Measurements from ENCODE around the gene IRAG1.

Gene IRAG1

GRCh38 chr11:10655943-10656576 is 37.5 kb downstream of the IRAG1 start:
- Histone ChIP-seq H2AFZ (ENCODE audit: low read length, unreplicated experiment) (peak overlapping the region; percentile 62), H3K36me3 (ENCODE audit: insufficient read depth, low read length) (no peaks in the 10 kb centered on the region), H3K79me2 (ENCODE audit: control insufficient read depth, insufficient read depth, low read length, unreplicated experiment) (no peaks in the 10 kb centered on the region), H3K27me3 (ENCODE audit: insufficient read depth, low read length) (no peaks in the 10 kb centered on the region), H3K4me3 (ENCODE audit: low read depth, low read length) (no peak overlapping the region), H3K4me1 (ENCODE audit: control insufficient read depth, insufficient read depth, low read length, unreplicated experiment) (peaks cover 59% of the 10 kb centered on the region), H3K27ac (ENCODE audit: low read depth, low read length) (peak overlapping the region; percentile 30; the same call in 1 of the 2 replicates)

- H2AFZ ChIP-seq (ENCODE audit: low read length, unreplicated experiment), result peak overlapping the region; percentile 62
- H3K36me3 ChIP-seq (ENCODE audit: insufficient read depth, low read length), result no peaks in the 10 kb centered on the region
- H3K4me1 ChIP-seq (ENCODE audit: control insufficient read depth, insufficient read depth, low read length, unreplicated experiment), result peaks cover 51% of the 10 kb centered on the region
- H3K27me3 ChIP-seq (ENCODE audit: insufficient read depth, low read length), result no peaks in the 10 kb centered on the region
- no peak overlapping the region for H3K4me3 ChIP-seq (ENCODE audit: low read depth, low read length)
- H3K79me2 ChIP-seq (ENCODE audit: control insufficient read depth, insufficient read depth, low read length, unreplicated experiment), result no peaks in the 10 kb centered on the region
- peak overlapping the region; percentile 30 for H3K27ac ChIP-seq (ENCODE audit: low read depth, low read length)
Observed at GRCh38 chr11:10655227-10655626, 38.3 kb downstream of the IRAG1 start.

GRCh38 chr11:10654811-10655150 is 38.8 kb downstream of the IRAG1 start:
- Histone ChIP-seq H3K27ac (ENCODE audit: low read depth, low read length) (peak overlapping the region; percentile 30), H3K27me3 (ENCODE audit: insufficient read depth, low read length) (no peaks in the 10 kb centered on the region), H3K36me3 (ENCODE audit: insufficient read depth, low read length) (no peaks in the 10 kb centered on the region), H3K79me2 (ENCODE audit: control insufficient read depth, insufficient read depth, low read length, unreplicated experiment) (no peaks in the 10 kb centered on the region), H3K4me1 (ENCODE audit: control insufficient read depth, insufficient read depth, low read length, unreplicated experiment) (peaks cover 46% of the 10 kb centered on the region), H2AFZ (ENCODE audit: low read length, unreplicated experiment) (peak overlapping the region; percentile 62), H3K4me3 (ENCODE audit: low read depth, low read length) (no peak overlapping the region)

- H3K4me3 ChIP-seq (ENCODE audit: low read depth, low read length), result no peak overlapping the region
- no peaks in the 10 kb centered on the region for H3K79me2 ChIP-seq (ENCODE audit: control insufficient read depth, insufficient read depth, low read length, unreplicated experiment)
- H3K4me1 ChIP-seq (ENCODE audit: control insufficient read depth, insufficient read depth, low read length, unreplicated experiment), result peaks cover 41% of the 10 kb centered on the region
- no peak overlapping the region for H3K27ac ChIP-seq (ENCODE audit: low read depth, low read length)
- H3K36me3 ChIP-seq (ENCODE audit: insufficient read depth, low read length), result no peaks in the 10 kb centered on the region
- peak overlapping the region; percentile 71 for H2AFZ ChIP-seq (ENCODE audit: low read length, unreplicated experiment)
- H3K27me3 ChIP-seq (ENCODE audit: insufficient read depth, low read length), result no peaks in the 10 kb centered on the region
Observed at GRCh38 chr11:10653946-10654810, 39.4 kb downstream of the IRAG1 start.

GRCh38 chr11:10653261-10653660 is 40.3 kb downstream of the IRAG1 start:
- Histone ChIP-seq H3K27me3 (ENCODE audit: insufficient read depth, low read length) (no peaks in the 10 kb centered on the region), H3K4me3 (ENCODE audit: low read depth, low read length) (no peak overlapping the region), H3K79me2 (ENCODE audit: control insufficient read depth, insufficient read depth, low read length, unreplicated experiment) (no peaks in the 10 kb centered on the region), H3K36me3 (ENCODE audit: insufficient read depth, low read length) (no peaks in the 10 kb centered on the region), H3K27ac (ENCODE audit: low read depth, low read length) (no peak overlapping the region), H2AFZ (ENCODE audit: low read length, unreplicated experiment) (no peak overlapping the region), H3K4me1 (ENCODE audit: control insufficient read depth, insufficient read depth, low read length, unreplicated experiment) (peaks cover 32% of the 10 kb centered on the region)

- Histone ChIP-seq H3K4me3 (ENCODE audit: low read depth, low read length) (no peak overlapping the region), H2AFZ (ENCODE audit: low read length, unreplicated experiment) (no peak overlapping the region), H3K36me3 (ENCODE audit: insufficient read depth, low read length) (no peaks in the 10 kb centered on the region), H3K79me2 (ENCODE audit: control insufficient read depth, insufficient read depth, low read length, unreplicated experiment) (no peaks in the 10 kb centered on the region), H3K27me3 (ENCODE audit: insufficient read depth, low read length) (no peaks in the 10 kb centered on the region), H3K4me1 (ENCODE audit: control insufficient read depth, insufficient read depth, low read length, unreplicated experiment) (peaks cover 24% of the 10 kb centered on the region), H3K27ac (ENCODE audit: low read depth, low read length) (no peak overlapping the region)
Observed at GRCh38 chr11:10651656-10652361, 41.7 kb downstream of the IRAG1 start.

GRCh38 chr11:10650630-10651029 is 42.9 kb downstream of the IRAG1 start:
- H3K79me2 ChIP-seq (ENCODE audit: control insufficient read depth, insufficient read depth, low read length, unreplicated experiment), result no peaks in the 10 kb centered on the region
- H3K27me3 ChIP-seq (ENCODE audit: insufficient read depth, low read length), result no peaks in the 10 kb centered on the region
- no peak overlapping the region for H3K27ac ChIP-seq (ENCODE audit: low read depth, low read length)
- H2AFZ ChIP-seq (ENCODE audit: low read length, unreplicated experiment), result no peak overlapping the region
- no peak overlapping the region for H3K4me3 ChIP-seq (ENCODE audit: low read depth, low read length)
- H3K4me1 ChIP-seq (ENCODE audit: control insufficient read depth, insufficient read depth, low read length, unreplicated experiment), result peaks cover 18% of the 10 kb centered on the region
- no peaks in the 10 kb centered on the region for H3K36me3 ChIP-seq (ENCODE audit: insufficient read depth, low read length)

GRCh38 chr11:10650166-10650565 is 43.4 kb downstream of the IRAG1 start:
- peaks cover 13% of the 10 kb centered on the region for H3K4me1 ChIP-seq (ENCODE audit: control insufficient read depth, insufficient read depth, low read length, unreplicated experiment)
- H3K36me3 ChIP-seq (ENCODE audit: insufficient read depth, low read length), result no peaks in the 10 kb centered on the region
- H3K27ac ChIP-seq (ENCODE audit: low read depth, low read length), result no peak overlapping the region
- H2AFZ ChIP-seq (ENCODE audit: low read length, unreplicated experiment), result no peak overlapping the region
- H3K4me3 ChIP-seq (ENCODE audit: low read depth, low read length), result no peak overlapping the region
- no peaks in the 10 kb centered on the region for H3K27me3 ChIP-seq (ENCODE audit: insufficient read depth, low read length)
- H3K79me2 ChIP-seq (ENCODE audit: control insufficient read depth, insufficient read depth, low read length, unreplicated experiment), result no peaks in the 10 kb centered on the region

GRCh38 chr11:10648871-10649270 is 44.7 kb downstream of the IRAG1 start:
- Histone ChIP-seq H3K27ac (ENCODE audit: low read depth, low read length) (no peak overlapping the region), H3K4me3 (ENCODE audit: low read depth, low read length) (no peak overlapping the region), H3K79me2 (ENCODE audit: control insufficient read depth, insufficient read depth, low read length, unreplicated experiment) (no peaks in the 10 kb centered on the region), H2AFZ (ENCODE audit: low read length, unreplicated experiment) (no peak overlapping the region), H3K27me3 (ENCODE audit: insufficient read depth, low read length) (no peaks in the 10 kb centered on the region), H3K4me1 (ENCODE audit: control insufficient read depth, insufficient read depth, low read length, unreplicated experiment) (peaks cover 6% of the 10 kb centered on the region), H3K36me3 (ENCODE audit: insufficient read depth, low read length) (no peaks in the 10 kb centered on the region)

- H3K36me3 ChIP-seq (ENCODE audit: insufficient read depth, low read length), result no peaks in the 10 kb centered on the region
- H3K79me2 ChIP-seq (ENCODE audit: control insufficient read depth, insufficient read depth, low read length, unreplicated experiment), result no peaks in the 10 kb centered on the region
- no peak overlapping the region for H3K27ac ChIP-seq (ENCODE audit: low read depth, low read length)
- no peak overlapping the region for H3K4me3 ChIP-seq (ENCODE audit: low read depth, low read length)
- H2AFZ ChIP-seq (ENCODE audit: low read length, unreplicated experiment), result no peak overlapping the region
- H3K4me1 ChIP-seq (ENCODE audit: control insufficient read depth, insufficient read depth, low read length, unreplicated experiment), result peaks cover 6% of the 10 kb centered on the region
- no peaks in the 10 kb centered on the region for H3K27me3 ChIP-seq (ENCODE audit: insufficient read depth, low read length)
Observed at GRCh38 chr11:10646681-10647355, 46.7 kb downstream of the IRAG1 start.

Data from ACC112 (cell line).